ENCODE measurements around the gene ZBTB21. TPM values are rescaled to one million over a fixed set of nuclear protein-coding genes. Genes with fewer than 3 reads are reported as not detected.

The ZBTB21 gene
- total and polyA plus RNA-seq, 2 donors, result 5.4 to 7.9 TPM

- Histone ChIP-seq H3K27ac (ENCODE audit: low read depth in 1 of 2, low read length in 1 of 2) (no peak overlapping the region), H3K36me3 (ENCODE audit: control insufficient read depth in 2 of 2, insufficient read depth in 2 of 2, low read length in 1 of 2) (no peaks in the 10 kb centered on the region), H3K27me3 (ENCODE audit: control insufficient read depth in 2 of 2, insufficient read depth in 1 of 2, low read length in 1 of 2) (no peaks in the 10 kb centered on the region), H3K4me3 (ENCODE audit: low read length in 2 of 2) (no peak overlapping the region), H3K9me3 (ENCODE audit: control insufficient read depth in 2 of 2, insufficient read depth in 1 of 2, low read length in 1 of 2) (peaks cover 0 to 6% of the 10 kb centered on the region in 2 donors), H3K4me1 (ENCODE audit: control insufficient read depth in 2 of 2, insufficient read depth in 2 of 2, low read length in 2 of 2) (peaks cover 2 to 10% of the 10 kb centered on the region in 2 donors)
- 98% methylated on average over 19 of the region's 19 CpGs for WGBS
- DNase-seq (ENCODE audit: low read depth in 6 of 9, low spot score in 9 of 9), result no peak
Observed at GRCh38 chr21:42016364-42016985, 6.3 kb upstream of the ZBTB21 start.

GRCh38 chr21:42013931-42014330 lies 3.8 kb upstream of the ZBTB21 start:
- WGBS, result 98% methylated on average over 7 of the region's 7 CpGs
- Histone ChIP-seq H3K9me3 (ENCODE audit: control insufficient read depth in 2 of 2, insufficient read depth in 1 of 2, low read length in 1 of 2) (peaks cover 0 to 6% of the 10 kb centered on the region in 2 donors), H3K4me3 (ENCODE audit: low read length in 2 of 2) (no peak overlapping the region), H3K36me3 (ENCODE audit: control insufficient read depth in 2 of 2, insufficient read depth in 2 of 2, low read length in 1 of 2) (no peaks in the 10 kb centered on the region), H3K4me1 (ENCODE audit: control insufficient read depth in 2 of 2, insufficient read depth in 2 of 2, low read length in 2 of 2) (peaks cover 5 to 17% of the 10 kb centered on the region in 2 donors), H3K27ac (ENCODE audit: low read depth in 1 of 2, low read length in 1 of 2) (no peak overlapping the region), H3K27me3 (ENCODE audit: control insufficient read depth in 2 of 2, insufficient read depth in 1 of 2, low read length in 1 of 2) (peaks cover 0 to 5% of the 10 kb centered on the region in 2 donors)
- no peak for DNase-seq (ENCODE audit: low read depth in 6 of 9, low spot score in 9 of 9)

DNA sequence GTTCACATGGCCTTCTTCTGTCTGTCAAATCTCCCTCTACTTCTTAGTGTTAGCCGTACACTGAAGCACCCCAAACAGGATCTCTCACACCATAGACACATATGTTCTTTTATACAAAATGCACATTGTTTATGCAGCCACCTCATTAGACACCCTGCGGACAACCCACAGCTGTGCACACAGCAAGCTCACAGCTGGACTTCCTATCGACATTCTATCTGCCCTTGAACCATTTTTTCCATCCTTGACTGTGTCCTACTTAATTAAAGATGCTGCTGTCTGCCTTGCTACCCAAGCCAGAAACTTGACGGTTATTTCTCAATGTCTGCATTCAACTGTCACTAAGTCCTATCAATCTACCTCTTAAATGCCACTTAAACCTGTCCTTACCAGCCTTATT lies 3.2 kb upstream of the ZBTB21 start:
- no peak overlapping the region for H3K4me3 ChIP-seq (ENCODE audit: low read length in 2 of 2)
- no peaks in the 10 kb centered on the region for H3K36me3 ChIP-seq (ENCODE audit: control insufficient read depth in 2 of 2, insufficient read depth in 2 of 2, low read length in 1 of 2)
- H3K27ac ChIP-seq (ENCODE audit: low read depth in 1 of 2, low read length in 1 of 2), result no peak overlapping the region
- 97% methylated on average over 4 of the region's 4 CpGs for WGBS
- peaks cover 3 to 19% of the 10 kb centered on the region in 2 donors for H3K4me1 ChIP-seq (ENCODE audit: control insufficient read depth in 2 of 2, insufficient read depth in 2 of 2, low read length in 2 of 2)
- H3K9me3 ChIP-seq (ENCODE audit: control insufficient read depth in 2 of 2, insufficient read depth in 1 of 2, low read length in 1 of 2), result peaks cover 0 to 6% of the 10 kb centered on the region in 2 donors
- no peak for DNase-seq (ENCODE audit: low read depth in 6 of 9, low spot score in 9 of 9)
- H3K27me3 ChIP-seq (ENCODE audit: control insufficient read depth in 2 of 2, insufficient read depth in 1 of 2, low read length in 1 of 2), result peaks cover 0 to 6% of the 10 kb centered on the region in 2 donors

GRCh38 chr21:42012763-42013329 lies 2.7 kb upstream of the ZBTB21 start:
- Histone ChIP-seq H3K9me3 (ENCODE audit: control insufficient read depth in 2 of 2, insufficient read depth in 1 of 2, low read length in 1 of 2) (peaks cover 0 to 6% of the 10 kb centered on the region in 2 donors), H3K27me3 (ENCODE audit: control insufficient read depth in 2 of 2, insufficient read depth in 1 of 2, low read length in 1 of 2) (peaks cover 0 to 6% of the 10 kb centered on the region in 2 donors), H3K27ac (ENCODE audit: low read depth in 1 of 2, low read length in 1 of 2) (no peak overlapping the region), H3K4me1 (ENCODE audit: control insufficient read depth in 2 of 2, insufficient read depth in 2 of 2, low read length in 2 of 2) (peaks cover 3 to 19% of the 10 kb centered on the region in 2 donors), H3K4me3 (ENCODE audit: low read length in 2 of 2) (no peak overlapping the region), H3K36me3 (ENCODE audit: control insufficient read depth in 2 of 2, insufficient read depth in 2 of 2, low read length in 1 of 2) (no peaks in the 10 kb centered on the region)
- DNase-seq (ENCODE audit: low read depth in 6 of 9, low spot score in 9 of 9), result no peak
- WGBS, result 95% methylated on average over 3 of the region's 3 CpGs

DNA sequence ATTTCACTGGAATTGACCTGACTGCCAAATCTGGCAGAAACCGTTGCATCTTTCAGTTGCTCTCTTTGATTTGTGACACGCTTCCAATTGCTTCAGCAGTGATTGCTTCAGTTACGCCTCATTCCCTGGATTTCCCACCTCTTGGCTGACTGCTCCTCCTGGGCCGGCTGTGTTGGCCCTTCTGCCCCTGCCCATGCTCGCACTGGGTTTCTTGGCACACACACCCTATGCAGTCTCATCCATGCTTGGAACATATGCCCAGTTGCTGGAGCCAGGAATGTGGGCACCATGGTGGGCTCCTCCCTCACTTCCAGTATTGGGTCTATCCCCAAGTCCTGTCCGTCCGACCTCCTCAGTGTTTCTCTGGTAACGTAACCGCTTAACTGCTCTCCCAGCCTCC lies 2.2 kb upstream of the ZBTB21 start:
- peaks cover 0 to 6% of the 10 kb centered on the region in 2 donors for H3K9me3 ChIP-seq (ENCODE audit: control insufficient read depth in 2 of 2, insufficient read depth in 1 of 2, low read length in 1 of 2)
- peaks cover 0 to 6% of the 10 kb centered on the region in 2 donors for H3K27me3 ChIP-seq (ENCODE audit: control insufficient read depth in 2 of 2, insufficient read depth in 1 of 2, low read length in 1 of 2)
- no peaks in the 10 kb centered on the region for H3K36me3 ChIP-seq (ENCODE audit: control insufficient read depth in 2 of 2, insufficient read depth in 2 of 2, low read length in 1 of 2)
- DNase-seq (ENCODE audit: low read depth in 6 of 9, low spot score in 9 of 9), result no peak
- H3K4me3 ChIP-seq (ENCODE audit: low read length in 2 of 2), result no peak overlapping the region
- 95% methylated on average over 9 of the region's 9 CpGs for WGBS
- no peak overlapping the region for H3K27ac ChIP-seq (ENCODE audit: low read depth in 1 of 2, low read length in 1 of 2)
- H3K4me1 ChIP-seq (ENCODE audit: control insufficient read depth in 2 of 2, insufficient read depth in 2 of 2, low read length in 2 of 2), result peaks cover 3 to 19% of the 10 kb centered on the region in 2 donors

DNA sequence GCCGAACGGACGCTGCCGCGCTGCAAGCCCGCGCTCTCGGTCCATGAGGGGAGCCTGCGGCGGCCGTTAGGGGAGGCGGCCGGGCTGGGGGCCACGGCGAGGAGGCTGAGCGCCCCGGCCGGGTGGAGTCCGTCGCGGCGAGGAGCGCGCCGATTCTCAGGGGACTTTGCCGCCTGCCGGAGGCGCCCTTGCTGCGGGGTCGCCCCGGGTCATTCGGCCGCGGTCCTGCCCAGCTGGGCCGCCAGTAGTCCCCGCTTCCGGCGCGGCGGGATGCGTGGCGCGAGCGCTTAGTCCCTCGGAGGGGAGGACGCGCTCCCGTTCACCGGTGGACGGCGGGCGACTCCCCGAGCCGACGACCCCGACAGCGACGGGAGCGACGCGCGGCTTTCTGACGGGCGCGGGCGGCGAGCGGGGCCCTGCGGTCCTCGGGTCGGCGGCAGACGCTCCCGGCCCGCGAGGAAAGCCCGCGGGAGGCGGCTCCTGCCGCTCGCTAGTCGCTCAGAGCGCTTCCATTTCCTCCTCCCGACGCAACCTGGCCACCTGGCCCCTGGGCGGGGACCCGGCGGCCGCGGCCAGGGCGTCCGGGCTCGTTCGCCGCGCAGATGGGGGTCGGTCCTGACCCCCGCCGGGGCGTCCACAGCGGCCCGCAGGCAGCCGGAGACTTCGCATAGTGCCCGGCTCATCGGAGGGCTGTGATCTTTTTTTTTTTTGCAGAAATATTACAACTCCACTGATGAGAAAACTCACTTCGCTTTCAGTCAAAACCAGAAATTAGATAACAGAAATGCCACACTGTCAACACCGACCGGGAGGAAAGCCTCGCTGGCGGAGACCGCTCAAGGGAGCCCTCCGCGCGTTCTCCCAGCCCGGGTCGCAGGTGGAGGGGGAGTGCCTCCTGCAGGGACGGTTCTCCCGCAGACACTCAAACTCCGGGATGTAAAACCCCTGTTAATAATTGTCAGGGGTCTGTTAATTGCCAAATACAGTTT lies 641 bp upstream of the ZBTB21 start:
- peaks cover 3 to 19% of the 10 kb centered on the region in 2 donors for H3K4me1 ChIP-seq (ENCODE audit: control insufficient read depth in 2 of 2, insufficient read depth in 2 of 2, low read length in 2 of 2)
- peaks cover 0 to 6% of the 10 kb centered on the region in 2 donors for H3K27me3 ChIP-seq (ENCODE audit: control insufficient read depth in 2 of 2, insufficient read depth in 1 of 2, low read length in 1 of 2)
- peak overlapping the region; percentile 70 to 75 for H3K4me3 ChIP-seq (ENCODE audit: low read length in 2 of 2)
- WGBS, result under 1% methylated on average over 120 of the region's 120 CpGs
- peak overlapping the region; percentile 56 to 80 for H3K27ac ChIP-seq (ENCODE audit: low read depth in 1 of 2, low read length in 1 of 2)
- no peaks in the 10 kb centered on the region for H3K36me3 ChIP-seq (ENCODE audit: control insufficient read depth in 2 of 2, insufficient read depth in 2 of 2, low read length in 1 of 2)
- H3K9me3 ChIP-seq (ENCODE audit: control insufficient read depth in 2 of 2, insufficient read depth in 1 of 2, low read length in 1 of 2), result peaks cover 0 to 6% of the 10 kb centered on the region in 2 donors
- DNase-seq (ENCODE audit: low read depth in 6 of 9, low spot score in 9 of 9), result peak in 6 of 9 donors; percentile 19 to 65 (median 32)

DNA sequence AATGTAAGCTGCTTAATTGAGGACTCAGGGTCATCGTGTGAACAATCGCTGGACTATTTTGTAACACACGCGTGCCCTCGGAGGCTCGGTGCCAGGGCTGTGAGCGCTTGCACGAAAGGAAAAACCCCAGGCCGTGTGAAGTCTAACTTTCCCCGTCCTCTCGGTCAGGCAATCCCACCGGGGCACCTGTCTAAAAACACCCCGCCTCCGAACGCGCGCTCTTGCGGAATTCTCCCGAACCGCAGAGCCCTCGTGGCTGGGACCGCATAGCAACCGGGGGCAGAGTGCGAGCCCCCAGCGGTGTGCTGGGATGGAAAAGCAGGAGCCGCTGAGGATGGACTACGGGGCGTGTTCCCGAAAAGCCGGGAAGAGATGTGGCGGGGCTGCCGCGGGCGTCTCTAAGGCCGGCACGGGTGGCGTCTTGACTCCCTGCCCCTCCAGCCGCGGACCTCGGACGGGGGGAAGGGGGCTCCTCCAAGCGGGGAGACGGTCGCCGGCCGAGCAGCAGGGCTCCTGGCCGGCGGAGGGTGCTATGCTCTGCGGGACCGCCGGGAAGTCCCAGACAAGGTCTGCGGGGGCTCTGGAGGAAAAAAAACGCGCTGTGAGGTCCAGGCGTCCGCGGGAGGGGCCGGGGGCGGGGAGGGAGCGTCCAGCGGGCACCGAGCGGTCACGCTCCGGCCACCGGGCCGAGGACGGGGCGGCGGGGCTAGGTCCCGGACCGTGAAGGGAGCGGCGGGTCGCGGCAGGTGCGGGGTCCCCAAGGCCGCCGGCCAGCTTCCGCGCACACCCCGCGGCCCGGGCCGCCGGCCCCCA lies 936 bp downstream of the ZBTB21 start:
- Histone ChIP-seq H3K27me3 (ENCODE audit: control insufficient read depth in 2 of 2, insufficient read depth in 1 of 2, low read length in 1 of 2) (peaks cover 0 to 6% of the 10 kb centered on the region in 2 donors), H3K4me1 (ENCODE audit: control insufficient read depth in 2 of 2, insufficient read depth in 2 of 2, low read length in 2 of 2) (peaks cover 3 to 19% of the 10 kb centered on the region in 2 donors), H3K4me3 (ENCODE audit: low read length in 2 of 2) (peak overlapping the region; percentile 70 to 75), H3K27ac (ENCODE audit: low read depth in 1 of 2, low read length in 1 of 2) (peak overlapping the region; percentile 94 to 97), H3K36me3 (ENCODE audit: control insufficient read depth in 2 of 2, insufficient read depth in 2 of 2, low read length in 1 of 2) (no peaks in the 10 kb centered on the region), H3K9me3 (ENCODE audit: control insufficient read depth in 2 of 2, insufficient read depth in 1 of 2, low read length in 1 of 2) (no peaks in the 10 kb centered on the region)
- peak in 7 of 9 donors; percentile 11 to 66 (median 50) for DNase-seq (ENCODE audit: low read depth in 6 of 9, low spot score in 9 of 9)
- WGBS, result under 1% methylated on average over 86 of the region's 86 CpGs

GRCh38 chr21:42007356-42007940 lies 2.7 kb downstream of the ZBTB21 start:
- H3K27ac ChIP-seq (ENCODE audit: low read depth in 1 of 2, low read length in 1 of 2), result no peak overlapping the region
- peaks cover 3 to 16% of the 10 kb centered on the region in 2 donors for H3K4me1 ChIP-seq (ENCODE audit: control insufficient read depth in 2 of 2, insufficient read depth in 2 of 2, low read length in 2 of 2)
- peaks cover 1 to 4% of the 10 kb centered on the region in 2 donors for H3K36me3 ChIP-seq (ENCODE audit: control insufficient read depth in 2 of 2, insufficient read depth in 2 of 2, low read length in 1 of 2)
- WGBS, result 98% methylated on average over 6 of the region's 6 CpGs
- no peak for DNase-seq (ENCODE audit: low read depth in 6 of 9, low spot score in 9 of 9)
- H3K9me3 ChIP-seq (ENCODE audit: control insufficient read depth in 2 of 2, insufficient read depth in 1 of 2, low read length in 1 of 2), result no peaks in the 10 kb centered on the region
- H3K4me3 ChIP-seq (ENCODE audit: low read length in 2 of 2), result no peak overlapping the region
- H3K27me3 ChIP-seq (ENCODE audit: control insufficient read depth in 2 of 2, insufficient read depth in 1 of 2, low read length in 1 of 2), result peaks cover 0 to 6% of the 10 kb centered on the region in 2 donors

Measured in thymus (tissue), 11 donors.